ENCODE data around the gene ZDHHC11B.
"Not testable (repeated sequence)": the region's sequence is repeated elsewhere in the genome, so short reads cannot be mapped to it uniquely, and the experiment has no call there.

Gene ZDHHC11B

GRCh38 chr5:775961-776861, 8.3 kb downstream of the ZDHHC11B start:
- Histone ChIP-seq H3K36me3 (ENCODE audit: control insufficient read depth in 1 of 2, insufficient read depth in 2 of 2, low read length in 2 of 2) (no peaks in the 10 kb centered on the region), H3K27ac (ENCODE audit: low read depth, low read length) (no peak overlapping the region), H3K9ac (ENCODE audit: low read depth in 1 of 2, low read length in 2 of 2) (no peak overlapping the region), H3K4me3 (ENCODE audit: low read depth in 1 of 2, low read length in 2 of 2) (no peak overlapping the region), H3K4me1 (ENCODE audit: control insufficient read depth in 1 of 2, insufficient read depth in 2 of 2, low read length in 2 of 2) (no peaks in the 10 kb centered on the region), H3K9me3 (ENCODE audit: control insufficient read depth in 1 of 2, low read length in 2 of 2) (no peaks in the 10 kb centered on the region), H3K27me3 (ENCODE audit: control insufficient read depth in 1 of 2, insufficient read depth in 2 of 2, low read length in 2 of 2) (no peaks in the 10 kb centered on the region)

DNA sequence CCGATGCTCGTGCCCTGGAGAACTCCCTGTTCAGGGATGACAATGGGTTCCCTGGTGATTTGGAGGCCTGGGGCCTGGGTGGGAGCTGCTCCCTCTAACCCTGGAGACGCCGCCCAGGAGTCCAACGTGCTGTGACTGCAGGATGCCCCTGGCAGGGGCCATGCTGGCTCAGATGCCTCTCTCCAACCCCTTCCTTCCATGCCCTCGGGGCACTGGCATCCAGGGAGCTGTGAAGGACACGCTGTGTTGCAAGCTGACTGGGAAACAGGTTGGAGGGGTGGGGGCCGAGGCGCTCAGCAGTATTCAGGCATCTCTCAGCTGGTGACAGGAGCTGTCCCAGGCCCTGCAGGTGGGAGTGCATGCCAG, 9.0 kb downstream of the ZDHHC11B start:
- not testable (repeated sequence) for H3K9me3 ChIP-seq (ENCODE audit: control insufficient read depth in 1 of 2, low read length in 2 of 2); H3K4me1 ChIP-seq (ENCODE audit: control insufficient read depth in 1 of 2, insufficient read depth in 2 of 2, low read length in 2 of 2); H3K9ac ChIP-seq (ENCODE audit: low read depth in 1 of 2, low read length in 2 of 2); H3K27ac ChIP-seq (ENCODE audit: low read depth, low read length); H3K27me3 ChIP-seq (ENCODE audit: control insufficient read depth in 1 of 2, insufficient read depth in 2 of 2, low read length in 2 of 2); H3K4me3 ChIP-seq (ENCODE audit: low read depth in 1 of 2, low read length in 2 of 2); H3K36me3 ChIP-seq (ENCODE audit: control insufficient read depth in 1 of 2, insufficient read depth in 2 of 2, low read length in 2 of 2)

DNA sequence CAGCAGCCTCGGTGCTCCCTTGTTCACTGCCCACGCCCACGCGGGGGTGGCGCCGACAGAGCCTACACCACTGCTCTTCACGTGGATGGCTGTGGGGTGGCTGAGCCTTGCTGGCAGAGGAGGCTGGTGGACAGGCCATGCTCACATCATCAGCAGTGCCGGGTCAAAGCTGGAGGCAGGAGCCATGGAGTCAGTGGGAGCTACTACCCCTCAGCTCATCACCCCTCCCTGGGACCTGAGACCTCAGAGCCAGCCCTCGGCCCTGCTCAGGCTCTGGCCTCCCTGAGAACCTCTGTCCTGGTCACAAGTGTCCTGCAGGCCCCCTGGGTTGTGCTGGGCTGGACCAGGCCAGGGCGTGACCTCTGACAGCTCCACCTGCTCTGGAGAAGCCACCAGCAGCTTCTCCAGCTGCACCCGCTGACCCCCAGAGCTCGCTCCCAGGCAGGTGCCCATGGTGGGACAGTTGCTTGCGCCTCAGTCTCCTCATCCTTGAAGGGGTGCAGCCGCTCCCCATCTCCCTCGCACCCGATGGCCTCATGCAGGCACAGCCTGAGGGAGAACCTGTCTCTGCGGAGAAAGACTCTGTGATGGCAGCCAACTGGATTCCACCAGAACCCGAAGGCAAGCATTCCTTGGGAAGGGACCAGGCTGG, 9.5 kb downstream of the ZDHHC11B start:
- not testable (repeated sequence) for H3K9ac ChIP-seq (ENCODE audit: low read depth in 1 of 2, low read length in 2 of 2); H3K9me3 ChIP-seq (ENCODE audit: control insufficient read depth in 1 of 2, low read length in 2 of 2); H3K27me3 ChIP-seq (ENCODE audit: control insufficient read depth in 1 of 2, insufficient read depth in 2 of 2, low read length in 2 of 2); H3K4me1 ChIP-seq (ENCODE audit: control insufficient read depth in 1 of 2, insufficient read depth in 2 of 2, low read length in 2 of 2); H3K4me3 ChIP-seq (ENCODE audit: low read depth in 1 of 2, low read length in 2 of 2); H3K27ac ChIP-seq (ENCODE audit: low read depth, low read length); H3K36me3 ChIP-seq (ENCODE audit: control insufficient read depth in 1 of 2, insufficient read depth in 2 of 2, low read length in 2 of 2)

GRCh38 chr5:774304-774703, 10.2 kb downstream of the ZDHHC11B start:
- H3K27ac ChIP-seq (ENCODE audit: low read depth, low read length); H3K27me3 ChIP-seq (ENCODE audit: control insufficient read depth in 1 of 2, insufficient read depth in 2 of 2, low read length in 2 of 2); H3K4me3 ChIP-seq (ENCODE audit: low read depth in 1 of 2, low read length in 2 of 2); H3K4me1 ChIP-seq (ENCODE audit: control insufficient read depth in 1 of 2, insufficient read depth in 2 of 2, low read length in 2 of 2); H3K9me3 ChIP-seq (ENCODE audit: control insufficient read depth in 1 of 2, low read length in 2 of 2); H3K36me3 ChIP-seq (ENCODE audit: control insufficient read depth in 1 of 2, insufficient read depth in 2 of 2, low read length in 2 of 2); H3K9ac ChIP-seq (ENCODE audit: low read depth in 1 of 2, low read length in 2 of 2): not testable (repeated sequence)

DNA sequence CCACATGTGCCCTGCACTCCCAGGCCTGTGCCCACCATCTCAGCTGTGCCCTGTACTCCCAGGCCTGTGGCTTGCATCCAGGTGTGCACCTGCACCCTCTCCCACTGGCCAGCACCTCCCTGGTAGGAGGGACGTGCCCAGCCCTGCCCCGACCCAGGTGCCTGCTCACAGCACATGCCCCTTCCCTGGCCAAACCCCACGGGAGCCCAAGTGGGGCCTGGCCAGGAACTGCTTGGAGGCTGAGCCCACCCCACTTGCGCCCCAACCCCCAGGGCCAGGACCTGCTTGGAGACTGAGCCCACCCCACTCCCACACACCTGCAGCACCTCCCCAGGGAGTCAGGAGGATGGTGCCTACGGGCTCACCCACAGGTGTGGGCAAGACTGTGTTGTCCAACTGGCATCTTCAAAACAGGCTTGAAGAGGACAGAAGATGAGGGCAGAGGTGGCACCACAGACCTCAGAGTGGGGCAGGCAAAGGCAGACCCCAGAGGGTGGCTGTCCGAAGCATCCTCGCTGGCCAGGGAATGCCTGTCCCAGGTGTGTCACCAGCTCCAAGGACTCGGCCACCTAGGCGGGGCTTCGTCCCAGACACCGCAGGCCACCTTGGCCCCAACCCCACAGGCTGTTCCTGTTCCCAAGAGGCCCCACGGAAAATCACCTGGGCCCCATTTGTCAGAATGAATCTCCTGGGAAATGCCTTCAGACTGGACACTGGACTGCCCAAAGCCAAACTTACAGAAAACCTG, 10.8 kb downstream of the ZDHHC11B start:
- Histone ChIP-seq H3K27me3 (ENCODE audit: control insufficient read depth in 1 of 2, insufficient read depth in 2 of 2, low read length in 2 of 2) (no peaks in the 10 kb centered on the region), H3K4me3 (ENCODE audit: low read depth in 1 of 2, low read length in 2 of 2) (no peak overlapping the region), H3K36me3 (ENCODE audit: control insufficient read depth in 1 of 2, insufficient read depth in 2 of 2, low read length in 2 of 2) (no peaks in the 10 kb centered on the region), H3K9me3 (ENCODE audit: control insufficient read depth in 1 of 2, low read length in 2 of 2) (no peaks in the 10 kb centered on the region), H3K27ac (ENCODE audit: low read depth, low read length) (no peak overlapping the region), H3K9ac (ENCODE audit: low read depth in 1 of 2, low read length in 2 of 2) (no peak overlapping the region), H3K4me1 (ENCODE audit: control insufficient read depth in 1 of 2, insufficient read depth in 2 of 2, low read length in 2 of 2) (no peaks in the 10 kb centered on the region)

DNA sequence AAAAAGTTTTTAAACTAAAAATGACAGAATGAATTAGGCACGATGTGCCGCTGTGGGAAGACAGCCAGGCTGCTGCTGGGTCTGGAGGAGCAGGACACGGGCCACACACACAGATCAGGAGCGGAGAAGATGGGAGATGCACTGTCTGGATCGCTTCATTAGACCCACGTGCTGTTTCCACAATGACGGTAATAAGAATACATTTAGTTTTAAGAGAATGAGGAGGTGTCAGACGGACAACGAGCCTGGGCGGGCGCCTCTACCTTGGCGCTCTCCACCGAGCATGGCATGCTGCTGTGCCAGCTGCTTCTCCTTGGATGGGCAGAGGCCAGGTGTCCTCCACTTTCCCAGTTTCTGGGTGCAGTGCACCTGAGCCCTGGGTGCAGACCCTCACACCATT, 11.6 kb downstream of the ZDHHC11B start:
- not testable (repeated sequence) for H3K27me3 ChIP-seq (ENCODE audit: control insufficient read depth in 1 of 2, insufficient read depth in 2 of 2, low read length in 2 of 2); H3K4me3 ChIP-seq (ENCODE audit: low read depth in 1 of 2, low read length in 2 of 2); H3K36me3 ChIP-seq (ENCODE audit: control insufficient read depth in 1 of 2, insufficient read depth in 2 of 2, low read length in 2 of 2); H3K27ac ChIP-seq (ENCODE audit: low read depth, low read length); H3K4me1 ChIP-seq (ENCODE audit: control insufficient read depth in 1 of 2, insufficient read depth in 2 of 2, low read length in 2 of 2); H3K9me3 ChIP-seq (ENCODE audit: control insufficient read depth in 1 of 2, low read length in 2 of 2); H3K9ac ChIP-seq (ENCODE audit: low read depth in 1 of 2, low read length in 2 of 2)

- H3K4me1 ChIP-seq (ENCODE audit: control insufficient read depth in 1 of 2, insufficient read depth in 2 of 2, low read length in 2 of 2); H3K4me3 ChIP-seq (ENCODE audit: low read depth in 1 of 2, low read length in 2 of 2); H3K27me3 ChIP-seq (ENCODE audit: control insufficient read depth in 1 of 2, insufficient read depth in 2 of 2, low read length in 2 of 2); H3K9ac ChIP-seq (ENCODE audit: low read depth in 1 of 2, low read length in 2 of 2); H3K36me3 ChIP-seq (ENCODE audit: control insufficient read depth in 1 of 2, insufficient read depth in 2 of 2, low read length in 2 of 2); H3K9me3 ChIP-seq (ENCODE audit: control insufficient read depth in 1 of 2, low read length in 2 of 2); H3K27ac ChIP-seq (ENCODE audit: low read depth, low read length): not testable (repeated sequence)
Observed at GRCh38 chr5:772547-772890, 12.0 kb downstream of the ZDHHC11B start.

- not testable (repeated sequence) for H3K4me1 ChIP-seq (ENCODE audit: control insufficient read depth in 1 of 2, insufficient read depth in 2 of 2, low read length in 2 of 2); H3K27me3 ChIP-seq (ENCODE audit: control insufficient read depth in 1 of 2, insufficient read depth in 2 of 2, low read length in 2 of 2); H3K27ac ChIP-seq (ENCODE audit: low read depth, low read length); H3K4me3 ChIP-seq (ENCODE audit: low read depth in 1 of 2, low read length in 2 of 2); H3K9ac ChIP-seq (ENCODE audit: low read depth in 1 of 2, low read length in 2 of 2); H3K36me3 ChIP-seq (ENCODE audit: control insufficient read depth in 1 of 2, insufficient read depth in 2 of 2, low read length in 2 of 2); H3K9me3 ChIP-seq (ENCODE audit: control insufficient read depth in 1 of 2, low read length in 2 of 2)
Observed at GRCh38 chr5:771841-772546, 12.5 kb downstream of the ZDHHC11B start.

DNA sequence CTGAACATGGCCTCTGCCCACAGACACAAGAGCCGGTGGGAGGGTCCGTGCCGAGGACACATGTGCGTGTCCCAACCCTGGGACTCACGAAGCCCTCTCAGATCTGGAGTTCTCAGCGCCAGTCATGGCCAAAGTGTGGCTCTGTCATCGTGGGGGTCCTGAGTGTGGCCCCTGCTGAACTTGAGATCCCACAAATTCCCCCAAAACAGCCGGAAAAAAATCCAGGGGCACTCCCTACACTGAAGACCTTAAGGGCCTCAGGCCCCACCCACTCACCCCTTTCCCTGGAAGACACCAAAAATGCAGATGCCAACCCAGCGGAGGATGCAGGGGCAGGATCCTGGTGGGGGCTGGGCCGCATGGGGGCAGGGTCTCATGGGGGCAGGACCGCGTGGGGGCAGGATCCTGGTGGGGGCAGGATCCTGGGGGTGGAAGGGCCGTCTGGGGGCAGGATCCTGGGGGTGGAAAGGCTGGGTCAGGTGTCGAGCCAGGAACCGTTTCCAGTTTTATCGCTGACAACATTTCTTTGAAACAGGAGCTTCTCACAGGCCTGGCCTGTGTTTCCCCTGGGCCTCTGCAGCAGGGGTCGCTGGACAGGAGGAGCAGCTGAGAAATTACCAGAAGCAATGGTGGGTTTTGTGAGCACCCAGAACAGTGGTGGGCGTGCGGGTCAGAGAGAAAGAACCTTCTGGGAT, 13.3 kb downstream of the ZDHHC11B start:
- H3K36me3 ChIP-seq (ENCODE audit: control insufficient read depth in 1 of 2, insufficient read depth in 2 of 2, low read length in 2 of 2); H3K27me3 ChIP-seq (ENCODE audit: control insufficient read depth in 1 of 2, insufficient read depth in 2 of 2, low read length in 2 of 2); H3K4me1 ChIP-seq (ENCODE audit: control insufficient read depth in 1 of 2, insufficient read depth in 2 of 2, low read length in 2 of 2); H3K27ac ChIP-seq (ENCODE audit: low read depth, low read length); H3K9me3 ChIP-seq (ENCODE audit: control insufficient read depth in 1 of 2, low read length in 2 of 2); H3K4me3 ChIP-seq (ENCODE audit: low read depth in 1 of 2, low read length in 2 of 2); H3K9ac ChIP-seq (ENCODE audit: low read depth in 1 of 2, low read length in 2 of 2): not testable (repeated sequence)

Data from duodenal mucosa (tissue), 2 donors.